GM12874 (cell line): Measurements from ENCODE around the gene MBD5.

Experiments
- TF ChIP-seq, protein P1 (sequence below): IDR thresholded peaks from 2 replicates; pipeline ENCODE4 v1.5.1; 2011; ENCODE audit warnings: low read depth, mild to moderate bottlenecking, control low read depth, low read length, moderate library complexity; ENCODE audit not compliant: insufficient read depth

The MBD5 gene

DNA sequence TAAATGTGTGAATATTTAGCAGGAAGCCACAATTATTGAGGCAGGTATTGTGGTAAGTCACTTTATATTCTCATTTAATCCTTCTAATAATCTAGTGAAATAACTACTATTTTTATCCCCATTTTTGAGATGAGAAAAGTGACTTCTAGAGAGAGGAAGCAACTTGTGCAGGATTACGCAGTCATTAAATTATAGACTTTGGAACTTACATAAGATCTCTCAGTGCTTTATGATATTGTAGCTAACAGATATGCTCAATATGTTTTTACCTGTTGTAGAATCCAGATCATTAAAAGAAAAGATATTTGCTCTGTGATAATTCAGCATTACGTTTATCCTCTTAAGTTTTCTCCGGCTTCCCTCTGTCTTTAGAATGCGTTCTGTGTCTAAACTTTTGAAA is 50.5 kb downstream of the MBD5 start:
- TF ChIP-seq, protein P1, sequence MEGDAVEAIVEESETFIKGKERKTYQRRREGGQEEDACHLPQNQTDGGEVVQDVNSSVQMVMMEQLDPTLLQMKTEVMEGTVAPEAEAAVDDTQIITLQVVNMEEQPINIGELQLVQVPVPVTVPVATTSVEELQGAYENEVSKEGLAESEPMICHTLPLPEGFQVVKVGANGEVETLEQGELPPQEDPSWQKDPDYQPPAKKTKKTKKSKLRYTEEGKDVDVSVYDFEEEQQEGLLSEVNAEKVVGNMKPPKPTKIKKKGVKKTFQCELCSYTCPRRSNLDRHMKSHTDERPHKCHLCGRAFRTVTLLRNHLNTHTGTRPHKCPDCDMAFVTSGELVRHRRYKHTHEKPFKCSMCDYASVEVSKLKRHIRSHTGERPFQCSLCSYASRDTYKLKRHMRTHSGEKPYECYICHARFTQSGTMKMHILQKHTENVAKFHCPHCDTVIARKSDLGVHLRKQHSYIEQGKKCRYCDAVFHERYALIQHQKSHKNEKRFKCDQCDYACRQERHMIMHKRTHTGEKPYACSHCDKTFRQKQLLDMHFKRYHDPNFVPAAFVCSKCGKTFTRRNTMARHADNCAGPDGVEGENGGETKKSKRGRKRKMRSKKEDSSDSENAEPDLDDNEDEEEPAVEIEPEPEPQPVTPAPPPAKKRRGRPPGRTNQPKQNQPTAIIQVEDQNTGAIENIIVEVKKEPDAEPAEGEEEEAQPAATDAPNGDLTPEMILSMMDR: no peak

DNA sequence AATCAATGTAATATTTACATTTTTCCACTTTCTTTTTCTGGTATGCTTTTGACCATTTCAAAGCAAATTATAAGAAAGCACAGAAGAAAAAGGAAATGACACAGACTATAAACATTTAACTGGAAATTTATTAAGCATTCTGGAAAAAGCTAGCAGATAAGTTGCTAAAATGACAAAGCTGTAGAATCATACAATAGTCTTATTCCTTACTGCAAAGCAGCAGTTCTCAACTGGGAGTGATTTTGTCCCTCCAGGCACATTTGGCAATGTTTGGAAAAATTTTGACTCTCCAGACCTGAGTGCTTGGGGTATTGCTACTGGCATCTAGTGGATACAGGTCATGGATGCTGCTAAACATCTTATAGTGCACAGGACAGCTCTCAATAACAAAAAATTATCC is 75.1 kb downstream of the MBD5 start:
- TF ChIP-seq, protein P1: no peak

DNA sequence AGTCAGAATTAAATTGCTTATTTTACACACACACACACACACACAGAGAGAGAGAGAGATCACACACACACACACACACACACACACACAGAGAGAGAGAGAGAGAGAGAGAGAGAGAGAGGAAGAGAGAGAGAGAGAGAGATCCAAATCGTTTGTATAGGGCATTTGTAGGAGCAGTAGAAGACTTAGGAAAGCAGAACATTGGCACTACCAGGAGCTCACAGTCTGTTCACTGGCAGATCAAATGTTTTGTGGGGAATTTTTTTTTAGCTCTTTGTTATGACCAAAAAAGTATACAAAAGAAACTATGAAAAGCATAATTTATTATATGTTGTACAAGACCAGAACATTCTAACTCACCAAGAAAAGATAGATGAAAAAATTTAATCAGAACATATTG is 81.8 kb downstream of the MBD5 start:
- TF ChIP-seq, protein P1: no peak

DNA sequence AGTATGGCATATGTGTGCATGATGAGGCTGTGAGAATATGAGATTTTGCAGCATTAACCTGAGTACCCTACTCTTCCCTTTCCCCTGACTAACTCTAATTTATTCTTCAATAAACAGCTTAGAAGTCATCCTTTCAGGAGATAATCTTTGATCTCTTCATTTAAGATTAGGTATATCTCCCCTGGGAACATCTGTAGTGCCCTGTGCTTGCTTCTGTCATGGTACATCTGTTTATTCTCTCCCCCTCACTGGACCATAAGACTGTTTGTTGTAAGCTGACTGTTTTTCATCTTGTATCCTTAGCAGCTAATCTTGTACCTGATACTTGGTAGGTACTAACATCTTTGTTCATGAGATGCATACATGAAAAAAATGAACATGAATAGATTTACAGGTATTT is 83.1 kb downstream of the MBD5 start:
- TF ChIP-seq, protein P1: no peak

DNA sequence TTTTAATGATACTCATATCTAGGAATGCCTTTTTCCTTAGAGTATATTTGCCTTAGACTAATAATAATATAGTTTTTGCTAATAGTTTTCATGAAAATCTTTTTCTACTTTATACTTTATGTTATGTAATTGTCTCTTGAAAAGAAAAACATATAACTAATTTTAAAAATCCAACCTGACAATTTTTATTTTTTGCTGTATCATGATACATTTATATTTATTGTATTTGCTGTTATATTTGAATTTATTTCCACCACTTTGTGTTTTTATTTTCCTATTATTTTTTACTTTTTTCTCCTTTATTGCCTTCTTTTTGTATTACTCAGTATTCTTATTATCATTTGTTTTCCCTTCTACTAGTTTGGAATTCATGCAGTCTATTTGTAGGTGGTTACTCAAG is 85.4 kb downstream of the MBD5 start:
- TF ChIP-seq, protein P1: no peak

DNA sequence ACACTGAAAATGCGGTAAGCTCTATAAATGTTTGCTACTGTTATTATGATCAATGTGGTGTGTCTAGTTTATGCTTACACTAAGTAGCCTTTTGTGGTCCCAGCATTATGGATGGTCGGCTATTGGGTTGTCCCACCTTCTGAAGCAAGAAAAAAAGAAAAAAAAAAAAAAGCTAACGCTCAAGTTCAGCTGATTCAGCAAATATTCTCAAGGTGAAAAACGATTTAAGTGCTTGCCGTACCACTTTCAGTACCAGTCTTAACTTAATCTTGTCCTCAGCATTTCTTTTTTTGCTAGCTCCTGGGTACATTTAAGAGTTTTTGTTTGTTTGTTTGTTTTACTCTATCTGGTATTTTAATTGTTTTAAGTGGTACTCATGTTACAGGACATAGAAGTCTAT is 87.5 kb downstream of the MBD5 start:
- TF ChIP-seq, protein P1: no peak

DNA sequence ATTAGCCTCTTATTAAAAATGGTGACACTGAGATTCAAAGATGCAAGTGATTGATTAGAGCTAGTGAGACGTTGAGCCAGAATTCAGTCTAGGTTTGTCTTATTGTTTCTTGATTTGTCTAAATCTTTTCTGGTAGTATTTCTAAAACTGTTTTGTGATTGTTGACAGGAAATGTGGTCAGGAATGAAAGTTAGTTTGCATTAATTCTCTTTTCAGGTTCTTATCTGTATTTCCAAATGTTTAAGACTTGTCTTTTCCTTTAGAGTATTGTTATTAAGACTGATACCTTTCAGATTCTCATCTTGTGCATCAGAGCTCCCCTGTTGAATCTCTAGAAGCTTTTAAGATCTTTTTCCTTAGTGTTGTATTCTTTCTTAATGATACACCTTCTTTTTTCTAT is 89.3 kb downstream of the MBD5 start:
- TF ChIP-seq, protein P1: no peak

DNA sequence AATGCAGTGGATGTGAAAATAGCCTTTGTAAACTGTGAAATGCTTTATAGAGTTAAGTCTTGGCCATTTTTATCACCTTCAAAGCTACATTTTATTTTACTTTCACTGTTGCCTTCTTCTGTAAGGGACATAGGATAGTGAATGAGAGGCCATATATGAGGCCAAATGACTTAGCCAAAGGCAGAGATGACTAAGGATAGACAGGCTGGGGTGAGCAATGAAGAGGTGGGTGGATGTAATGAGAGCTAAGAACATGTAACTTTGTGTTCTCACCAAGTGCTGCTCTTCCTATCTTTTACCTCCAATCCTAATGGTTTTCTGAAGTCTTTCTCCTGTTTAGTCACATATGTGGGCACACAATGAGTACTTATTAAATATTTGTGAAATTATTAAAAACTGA is 101.9 kb downstream of the MBD5 start:
- TF ChIP-seq, protein P1: no peak
